Duodenal mucosa (tissue), 2 donors: ENCODE results near the gene ZNF416.
A peak's percentile ranks its signal among the peaks of the same experiment; 100 is the strongest.

Experiments
- H3K27ac ChIP-seq: one replicate; pipeline ENCODE4 v1.7.0; 2013; ENCODE audit warnings: low read depth, low read length
- H3K27me3 ChIP-seq, 2 donors: one replicate each; pipeline ENCODE4 v1.7.0; 2013; ENCODE audit warnings: low read length in 2 of 2, control low read depth in 1 of 2; ENCODE audit not compliant: insufficient read depth in 2 of 2, control insufficient read depth in 1 of 2
- H3K36me3 ChIP-seq, 2 donors: one replicate each; pipeline ENCODE4 v1.7.0; 2013; ENCODE audit warnings: low read length in 2 of 2, control low read depth in 1 of 2; ENCODE audit not compliant: insufficient read depth in 2 of 2, control insufficient read depth in 1 of 2
- H3K4me1 ChIP-seq, 2 donors: one replicate each; pipeline ENCODE4 v1.7.0; 2013; ENCODE audit warnings: low read length in 2 of 2, control low read depth in 1 of 2; ENCODE audit not compliant: insufficient read depth in 2 of 2, control insufficient read depth in 1 of 2
- H3K4me3 ChIP-seq, 2 donors: one replicate each; pipeline ENCODE4 v1.7.0; 2013; ENCODE audit warnings: low read length in 2 of 2, low read depth in 1 of 2
- H3K9ac ChIP-seq, 2 donors: one replicate each; pipeline ENCODE4 v1.7.0; 2013; ENCODE audit warnings: low read length in 2 of 2, low read depth in 1 of 2
- H3K9me3 ChIP-seq, 2 donors: one replicate each; pipeline ENCODE4 v1.7.0; 2013; ENCODE audit warnings: low read length in 2 of 2, control low read depth in 1 of 2; ENCODE audit not compliant: control insufficient read depth in 1 of 2

ZNF416 gene

GRCh38 chr19:57578487-57579205 is at the start of gene ZNF416:
Gene ZNF416 (minus strand): TSS chr19:57578911. CDS start chr19:57578704, 207 bp downstream.
- Histone ChIP-seq H3K9ac (peak within 1 kb of the TSS; percentile 61 to 72), H3K9me3 (peaks cover 41 to 49% of the 10 kb centered on the region in 2 donors), H3K4me3 (peak within 1 kb of the TSS; percentile 79 to 85), H3K27ac (peak within 1 kb of the TSS; percentile 8), H3K27me3 (no peaks in the 10 kb centered on the region), H3K36me3 (peaks cover 31 to 33% of the 10 kb centered on the region in 2 donors), H3K4me1 (peaks cover 8 to 17% of the 10 kb centered on the region in 2 donors)

GRCh38 chr19:57623091-57623490 is 44.4 kb upstream of the ZNF416 start:
- no peaks in the 10 kb centered on the region for H3K27me3 ChIP-seq
- peak overlapping the region; percentile 37 to 40 for H3K4me3 ChIP-seq
- no peaks in the 10 kb centered on the region for H3K4me1 ChIP-seq
- no peak overlapping the region for H3K9ac ChIP-seq
- H3K36me3 ChIP-seq = peaks cover 50 to 58% of the 10 kb centered on the region in 2 donors
- peaks cover 84 to 85% of the 10 kb centered on the region in 2 donors for H3K9me3 ChIP-seq
- no peak overlapping the region for H3K27ac ChIP-seq

GRCh38 chr19:57620673-57621348 is 42.1 kb upstream of the ZNF416 start:
- no peaks in the 10 kb centered on the region for H3K27me3 ChIP-seq
- peak overlapping the region; percentile 40 to 43 for H3K4me3 ChIP-seq
- H3K27ac ChIP-seq = no peak overlapping the region
- no peaks in the 10 kb centered on the region for H3K4me1 ChIP-seq
- peaks cover 95 to 98% of the 10 kb centered on the region in 2 donors for H3K9me3 ChIP-seq
- H3K36me3 ChIP-seq = peaks cover 73 to 80% of the 10 kb centered on the region in 2 donors
- H3K9ac ChIP-seq = no peak overlapping the region

GRCh38 chr19:57615346-57615745 is 36.6 kb upstream of the ZNF416 start:
- H3K27me3 ChIP-seq = no peaks in the 10 kb centered on the region
- peaks cover 0 to 7% of the 10 kb centered on the region in 2 donors for H3K4me1 ChIP-seq
- H3K36me3 ChIP-seq = peaks cover 46 to 57% of the 10 kb centered on the region in 2 donors
- H3K27ac ChIP-seq = no peak overlapping the region
- peaks cover 60 to 68% of the 10 kb centered on the region in 2 donors for H3K9me3 ChIP-seq
- H3K4me3 ChIP-seq = peak overlapping the region; percentile 88 to 98
- H3K9ac ChIP-seq = no peak overlapping the region

GRCh38 chr19:57613941-57614743 is 35.4 kb upstream of the ZNF416 start, which contains the start of gene ZNF134:
Gene ZNF134 (plus strand): TSS chr19:57614242. CDS start chr19:57619469, 5,227 bp downstream.
- no peak within 1 kb of the TSS for H3K27ac ChIP-seq
- H3K36me3 ChIP-seq = peaks cover 34 to 45% of the 10 kb centered on the region in 2 donors
- H3K4me3 ChIP-seq = peak within 1 kb of the TSS; percentile 88 to 98
- peaks cover 0 to 7% of the 10 kb centered on the region in 2 donors for H3K4me1 ChIP-seq
- no peaks in the 10 kb centered on the region for H3K27me3 ChIP-seq
- H3K9ac ChIP-seq = peak within 1 kb of the TSS; percentile 71 to 74
- peaks cover 51 to 56% of the 10 kb centered on the region in 2 donors for H3K9me3 ChIP-seq

- Histone ChIP-seq H3K9me3 (peaks cover 38 to 49% of the 10 kb centered on the region in 2 donors), H3K9ac (no peak overlapping the region), H3K36me3 (peaks cover 4 to 23% of the 10 kb centered on the region in 2 donors), H3K4me1 (peaks cover 0 to 7% of the 10 kb centered on the region in 2 donors), H3K27ac (no peak overlapping the region), H3K4me3 (no peak overlapping the region), H3K27me3 (no peaks in the 10 kb centered on the region)
These were observed 32.4 kb upstream of the ZNF416 start for GRCh38 chr19:57611113-57611512.

- H3K9ac ChIP-seq = no peak overlapping the region
- no peaks in the 10 kb centered on the region for H3K4me1 ChIP-seq
- no peaks in the 10 kb centered on the region for H3K27me3 ChIP-seq
- H3K4me3 ChIP-seq = no peak overlapping the region
- H3K36me3 ChIP-seq = peaks cover 17 to 36% of the 10 kb centered on the region in 2 donors
- peaks cover 52 to 64% of the 10 kb centered on the region in 2 donors for H3K9me3 ChIP-seq
- H3K27ac ChIP-seq = no peak overlapping the region
These were observed 28.2 kb upstream of the ZNF416 start for GRCh38 chr19:57606931-57607330.

- H3K4me3 ChIP-seq = peak within 1 kb of the TSS; percentile 79 to 85
- H3K4me1 ChIP-seq = peaks cover 4 to 10% of the 10 kb centered on the region in 2 donors
- H3K27ac ChIP-seq = no peak within 1 kb of the TSS
- H3K9me3 ChIP-seq = peaks cover 18 to 27% of the 10 kb centered on the region in 2 donors
- H3K27me3 ChIP-seq = no peaks in the 10 kb centered on the region
- H3K9ac ChIP-seq = peak within 1 kb of the TSS; percentile 39 to 40
- peaks cover 9 to 17% of the 10 kb centered on the region in 2 donors for H3K36me3 ChIP-seq
These were observed 21.2 kb upstream of the ZNF416 start, which contains the start of gene ZNF530 for GRCh38 chr19:57599761-57600383. Gene ZNF530 (plus strand): TSS chr19:57599885. CDS start chr19:57604346, 4,461 bp downstream.

GRCh38 chr19:57599377-57599760 is 20.7 kb upstream of the ZNF416 start:
- Histone ChIP-seq H3K27me3 (no peaks in the 10 kb centered on the region), H3K9me3 (peaks cover 13 to 24% of the 10 kb centered on the region in 2 donors), H3K9ac (no peak overlapping the region), H3K36me3 (peaks cover 4 to 12% of the 10 kb centered on the region in 2 donors), H3K27ac (no peak overlapping the region), H3K4me1 (peaks cover 4 to 10% of the 10 kb centered on the region in 2 donors), H3K4me3 (peak overlapping the region; percentile 79 to 85)
